EL (cell line): ENCODE data around the gene HRG.

Experiments
- DNase-seq: peaks from one replicate; pipeline ENCODE4 v3.0.0-alpha.2; 2016

HRG gene

GRCh38 chr3:186639778-186640472 is 25.9 kb upstream of the HRG start, which contains the start of gene FETUB:
FETUB (plus strand) TSS chr3:186640399; CDS start chr3:186640461, 62 bp downstream.
- no peak for DNase-seq

- peak; percentile 63 for DNase-seq
Observed at GRCh38 chr3:186640473-186640818, 25.4 kb upstream of the HRG start.

DNA sequence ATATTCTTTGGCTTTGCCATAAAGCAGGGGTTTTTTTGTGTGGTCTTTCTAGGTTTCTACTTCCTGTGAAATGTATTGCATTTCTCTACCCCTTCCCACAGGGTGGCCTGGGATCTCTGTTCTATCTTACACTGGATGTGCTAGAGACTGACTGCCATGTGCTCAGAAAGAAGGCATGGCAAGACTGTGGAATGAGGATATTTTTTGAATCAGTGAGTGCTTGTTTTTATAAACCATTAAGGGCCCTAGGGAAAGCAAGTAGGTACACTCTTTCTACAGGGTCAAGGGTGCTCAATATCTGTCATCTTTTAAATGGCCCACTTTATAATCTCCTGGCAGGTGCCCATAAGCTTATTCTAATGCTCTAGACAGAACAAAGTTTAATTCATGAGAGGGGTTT is 24.9 kb upstream of the HRG start:
- no peak for DNase-seq

GRCh38 chr3:186642014-186642413 is 23.8 kb upstream of the HRG start:
- DNase-seq = no peak

- no peak for DNase-seq
Observed at GRCh38 chr3:186643493-186643892, 22.3 kb upstream of the HRG start.

GRCh38 chr3:186644683-186645082 is 21.1 kb upstream of the HRG start:
- DNase-seq = no peak

- no peak for DNase-seq
Observed at GRCh38 chr3:186646106-186646505, 19.7 kb upstream of the HRG start.

DNA sequence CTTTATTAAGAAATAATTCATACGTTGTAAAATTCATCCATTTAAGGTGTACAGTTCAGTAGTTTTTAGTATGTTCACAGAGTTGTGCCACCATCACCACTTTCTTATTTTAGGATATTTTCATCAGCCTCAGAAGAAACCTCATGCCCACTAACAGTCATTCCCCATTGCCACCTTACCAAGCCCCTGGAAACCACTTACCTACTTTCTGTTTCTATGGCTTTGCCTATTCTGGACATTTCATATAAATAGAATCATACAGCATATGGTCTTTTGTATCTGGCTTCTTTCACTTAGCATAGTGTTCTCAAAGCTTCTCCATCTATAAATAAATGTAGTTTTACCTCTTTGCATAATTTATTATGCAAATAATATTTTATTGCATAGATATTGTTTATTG is 19.0 kb upstream of the HRG start:
- DNase-seq = no peak

- no peak for DNase-seq
Observed at GRCh38 chr3:186648851-186649250, 17.0 kb upstream of the HRG start.

GRCh38 chr3:186651678-186652215 is 14.1 kb upstream of the HRG start:
- no peak for DNase-seq

DNA sequence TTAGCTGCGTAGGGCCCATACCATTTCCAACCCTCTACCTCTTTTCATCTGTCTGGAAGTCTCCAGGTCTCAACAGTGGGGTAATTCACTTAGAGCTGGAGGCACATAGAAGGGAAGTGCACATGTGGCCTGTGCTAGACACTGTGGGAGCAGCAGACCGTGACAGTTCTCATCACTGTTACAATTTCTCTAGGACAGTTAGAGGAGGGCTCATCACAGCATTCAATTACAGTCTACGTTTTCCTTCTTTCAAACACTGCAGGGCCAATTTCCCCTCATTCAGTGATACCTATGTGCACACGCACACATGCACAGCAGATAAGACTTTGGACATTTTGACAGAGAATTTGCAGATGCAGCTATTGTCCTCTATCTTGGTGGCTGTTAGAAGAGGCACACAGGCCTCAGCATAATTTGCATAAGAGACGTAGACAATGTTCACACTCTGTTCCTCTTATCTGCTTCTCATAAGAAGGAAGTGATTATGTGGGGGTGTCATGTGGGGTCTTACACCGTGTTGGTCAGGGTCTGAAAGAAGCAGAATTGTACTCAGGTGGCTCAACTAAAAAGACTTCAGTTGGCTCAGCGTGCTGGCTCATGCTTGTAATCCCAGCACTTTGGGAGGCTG is 12.6 kb upstream of the HRG start:
- DNase-seq = no peak

DNA sequence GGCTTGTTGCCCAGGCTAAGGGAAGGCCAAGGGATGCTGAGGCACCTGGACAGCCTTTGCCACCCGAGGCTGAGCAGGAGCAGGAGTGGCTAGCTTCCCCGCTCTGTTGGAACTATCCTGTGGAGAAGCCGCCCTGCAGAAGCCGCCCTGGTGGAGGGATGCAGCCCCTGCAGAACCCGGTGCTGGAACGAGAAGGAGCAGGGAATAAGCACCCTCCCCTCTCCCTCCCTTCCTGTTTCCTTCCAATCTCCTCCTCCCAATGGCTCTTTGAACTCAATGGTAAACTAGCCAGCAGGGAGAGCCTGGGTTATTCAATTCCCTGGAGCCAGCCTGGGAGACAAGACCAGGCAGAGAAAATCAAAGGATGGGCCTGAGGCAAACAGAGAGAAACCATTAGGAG is 11.8 kb upstream of the HRG start:
- DNase-seq = no peak

DNA sequence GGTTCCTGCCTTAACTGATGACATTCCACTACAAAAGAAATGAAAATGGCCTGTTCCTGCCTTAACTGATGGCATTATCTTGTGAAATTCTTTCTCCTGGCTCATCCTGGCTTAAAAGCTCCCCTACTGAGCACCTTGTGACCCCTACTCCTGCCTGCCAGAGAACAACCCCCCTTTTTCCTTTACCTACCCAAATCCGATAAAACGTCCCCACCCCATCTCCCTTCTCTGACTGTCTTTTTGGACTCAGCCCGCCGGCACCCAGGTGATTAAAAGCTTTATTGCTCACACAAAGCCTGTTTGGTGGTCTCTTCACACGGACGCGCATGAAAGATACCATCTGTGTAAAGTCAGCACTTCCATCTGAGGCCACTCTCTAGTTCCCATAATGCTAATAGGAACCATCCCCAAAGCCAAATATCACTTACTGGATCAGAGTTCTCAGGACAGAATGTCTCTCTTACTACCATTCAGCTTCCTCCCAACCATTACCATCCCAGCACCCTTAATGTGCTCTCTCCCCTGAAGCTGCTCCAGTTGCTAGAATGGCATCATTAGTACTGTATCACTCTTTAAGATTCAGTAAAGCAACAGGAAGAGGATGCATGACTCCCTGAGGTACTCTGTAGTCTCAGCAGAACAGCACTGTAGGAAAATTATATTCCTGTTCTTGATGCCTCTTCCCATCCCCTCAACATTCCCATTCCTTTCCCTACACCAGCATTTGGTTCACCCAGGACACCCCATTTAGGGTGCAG is 2.3 kb upstream of the HRG start:
- no peak for DNase-seq

- no peak for DNase-seq
Observed at GRCh38 chr3:186664119-186664495, 1.7 kb upstream of the HRG start.

- DNase-seq = no peak
Observed at GRCh38 chr3:186664506-186664905, 1.3 kb upstream of the HRG start.

DNA sequence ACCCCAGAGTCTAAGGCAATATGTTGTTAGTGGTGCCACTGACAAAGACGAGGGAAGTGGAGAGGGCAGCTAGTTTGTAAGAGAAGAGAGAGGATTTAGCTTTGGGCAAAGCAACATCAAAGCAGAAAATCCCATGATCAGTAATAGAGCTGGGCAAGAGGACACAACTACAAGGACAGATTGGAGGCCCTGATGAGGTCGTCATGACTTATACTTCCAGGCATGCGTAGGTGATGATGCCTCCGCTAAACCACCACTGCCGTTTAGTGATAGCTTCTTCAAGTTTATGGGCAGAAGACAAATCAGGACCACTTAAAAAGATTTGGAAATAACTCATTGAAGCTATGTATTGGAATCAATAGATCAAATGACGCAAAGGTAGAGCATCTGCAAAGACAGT is 2.6 kb downstream of the HRG start:
- DNase-seq = no peak

DNA sequence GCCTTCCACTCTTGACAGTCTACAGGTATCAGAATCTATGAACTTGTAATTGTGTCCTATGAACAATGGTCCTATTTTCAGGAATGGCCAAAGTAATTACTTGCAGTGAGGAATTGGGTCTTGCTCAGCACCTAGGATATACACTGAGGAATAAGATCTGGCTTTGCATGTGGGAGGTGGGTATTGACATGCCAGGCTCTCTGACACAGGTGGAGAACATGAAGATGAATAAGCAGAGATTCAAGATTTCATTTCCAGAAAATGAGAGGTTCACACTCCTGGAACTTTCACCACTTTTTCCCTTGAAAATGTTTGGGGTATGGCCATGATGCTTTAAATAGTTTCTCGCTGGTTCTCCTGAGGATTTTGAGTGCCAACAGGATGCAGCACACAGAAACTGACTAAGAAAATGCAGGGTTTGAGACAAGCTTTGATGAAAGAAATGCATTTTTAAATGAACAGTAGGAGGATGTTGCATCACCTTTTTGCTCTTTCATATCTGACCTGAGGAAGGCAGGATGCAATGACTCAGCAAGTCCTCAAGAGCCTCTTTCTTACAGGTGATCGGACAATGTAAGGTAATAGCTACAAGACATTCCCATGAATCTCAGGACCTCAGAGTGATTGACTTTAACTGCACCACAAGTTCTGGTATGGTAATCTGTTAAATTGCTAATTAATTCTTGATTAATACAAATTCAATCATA is 3.7 kb downstream of the HRG start:
- DNase-seq = no peak

- DNase-seq = no peak
Observed at GRCh38 chr3:186670155-186670554, 4.3 kb downstream of the HRG start.

- no peak for DNase-seq
Observed at GRCh38 chr3:186671051-186671450, 5.2 kb downstream of the HRG start.

- DNase-seq = no peak
Observed at GRCh38 chr3:186678604-186679003, 12.8 kb downstream of the HRG start.

DNA sequence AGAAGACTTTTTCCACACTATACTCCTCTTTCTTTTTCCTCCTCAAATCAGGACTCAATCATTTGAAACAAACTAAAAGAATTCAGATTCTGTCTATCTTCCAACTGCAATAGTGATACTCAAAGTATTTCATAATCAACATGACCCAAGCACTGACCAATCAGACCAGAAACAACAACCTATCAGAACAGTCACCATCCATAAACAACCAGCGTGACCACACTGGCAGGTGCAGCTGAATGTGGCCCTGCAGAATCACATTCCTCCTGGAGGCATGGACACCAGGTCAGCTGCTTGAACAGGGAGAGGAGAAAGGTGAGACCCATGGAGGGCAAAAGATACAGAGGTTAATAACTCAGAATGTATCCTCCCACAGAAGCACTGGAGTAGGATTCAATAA is 13.3 kb downstream of the HRG start:
- DNase-seq = no peak

DNA sequence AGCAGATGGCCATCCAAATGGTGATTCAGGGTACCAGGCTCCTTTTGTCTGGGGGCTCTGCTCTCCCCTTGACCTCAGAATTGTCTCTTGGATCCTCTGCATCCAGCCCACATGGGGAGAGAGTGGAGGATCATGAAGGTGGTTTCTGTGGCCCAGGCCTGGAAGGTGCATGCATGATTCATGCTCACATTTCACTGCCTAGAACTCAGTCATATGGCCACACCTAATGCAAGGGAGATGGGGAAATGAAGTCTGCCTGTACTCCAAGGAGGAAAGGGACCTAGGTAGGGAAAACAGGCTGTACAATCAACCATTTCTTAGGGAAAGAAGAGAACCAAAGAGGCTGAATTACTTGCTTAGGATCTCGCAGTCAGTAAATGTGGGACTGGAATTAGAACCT is 15.1 kb downstream of the HRG start:
- DNase-seq = no peak

- DNase-seq = no peak
Observed at GRCh38 chr3:186682812-186683211, 17.0 kb downstream of the HRG start.
